Upper lobe of left lung (tissue), 6 donors: ENCODE measurements around the gene AKT1S1. TPM values are rescaled to one million over a fixed set of nuclear protein-coding genes. Genes with fewer than 3 reads are reported as not detected.

ENCODE experiments used
- ATAC-seq, 2 donors: fragments of 200-7000 bp; cut with Tn5 transposase; one replicate each; pipeline ENCODE4 v1.9.1; 2022; ENCODE audit warnings: mild to moderate bottlenecking in 2 of 2, moderate library complexity in 2 of 2; ENCODE audit not compliant: low FRiP score in 2 of 2
- DNase-seq, 2 donors: peaks; one replicate each; pipeline ENCODE4 v3.0.0-alpha.2; 2019 to 2020
- H3K27ac ChIP-seq, 4 donors: fragments of 200-600 bp; sonication (generic); one replicate each; pipeline ENCODE4 v1.5.1; 2016 to 2019
- H3K27me3 ChIP-seq, 4 donors: fragments of 200-600 bp; sonication (generic); one replicate each; pipeline ENCODE4 v1.5.1; 2017 to 2019
- H3K36me3 ChIP-seq, 4 donors: fragments of 200-600 bp; sonication (generic); one replicate each; pipeline ENCODE4 v1.5.1; 2016 to 2019
- H3K4me1 ChIP-seq, 4 donors: fragments of 200-600 bp; sonication (generic); one replicate each; pipeline ENCODE4 v1.5.1; 2018 to 2019
- H3K4me3 ChIP-seq, 4 donors: fragments of 200-600 bp; sonication (generic); one replicate each; pipeline ENCODE4 v1.5.1; 2017 to 2019; ENCODE audit warnings: mild to moderate bottlenecking in 2 of 4, moderate library complexity in 1 of 4
- H3K9me3 ChIP-seq, 4 donors: fragments of 200-600 bp; sonication (generic); one replicate each; pipeline ENCODE4 v1.5.1; 2018 to 2019
- EP300 ChIP-seq, 4 donors: sonication (generic); formaldehyde crosslinking; IDR thresholded peaks; one replicate each; pipeline ENCODE4 v1.5.1; 2017; ENCODE audit warnings: antibody characterized with exemption in 4 of 4, control low read depth in 2 of 4
- POLR2A ChIP-seq, 4 donors: fragments of 450-650 bp; IDR thresholded peaks; one replicate each; pipeline ENCODE4 v1.5.1; 2016 to 2017; ENCODE audit warnings: antibody characterized with exemption in 4 of 4, mild to moderate bottlenecking in 2 of 4
- POLR2AphosphoS5 ChIP-seq, 2 donors: sonication (generic); formaldehyde crosslinking; IDR thresholded peaks; one replicate each; pipeline ENCODE4 v1.5.1; 2017; ENCODE audit warnings: antibody characterized with exemption in 2 of 2
- WGBS, 2 donors: methylation state at CpG; one replicate each; pipeline ENCODE4 v1.1.5; 2017 to 2018; 5-methylcytosine and 5-hydroxymethylcytosine counted together
- total RNA-seq, 6 donors: library from RNA; depleted of rRNA in 4 of 6; stranded (reverse); fragments of >200 nt in 4 of 6; gene quantifications; one replicate each; pipeline versions ENCODE4 v1.1.0 to v1.2.1, GENCODE V29; 2016 to 2021
- TF ChIP-seq, protein P1 (sequence below), 6 experiments: fragments of 450-650 bp in 4 of 6; fragments of 200-600 bp in 2 of 6; sonication (generic) in 2 of 6; IDR thresholded peaks; one replicate each; pipeline ENCODE4 v1.5.1; 2016 to 2019; ENCODE audit warnings: antibody characterized with exemption in 6 of 6
- donor health status: DM: no; HTN: no; CAD: no; lungs with moderate emphysema.
- donor health status: DM: no; HTN: yes; CAD: no; lungs with severe emphysema.

Gene AKT1S1
- total RNA-seq, 6 donors from 2014 or later, result 11.8 to 35.5 (median 25.7) TPM

DNA sequence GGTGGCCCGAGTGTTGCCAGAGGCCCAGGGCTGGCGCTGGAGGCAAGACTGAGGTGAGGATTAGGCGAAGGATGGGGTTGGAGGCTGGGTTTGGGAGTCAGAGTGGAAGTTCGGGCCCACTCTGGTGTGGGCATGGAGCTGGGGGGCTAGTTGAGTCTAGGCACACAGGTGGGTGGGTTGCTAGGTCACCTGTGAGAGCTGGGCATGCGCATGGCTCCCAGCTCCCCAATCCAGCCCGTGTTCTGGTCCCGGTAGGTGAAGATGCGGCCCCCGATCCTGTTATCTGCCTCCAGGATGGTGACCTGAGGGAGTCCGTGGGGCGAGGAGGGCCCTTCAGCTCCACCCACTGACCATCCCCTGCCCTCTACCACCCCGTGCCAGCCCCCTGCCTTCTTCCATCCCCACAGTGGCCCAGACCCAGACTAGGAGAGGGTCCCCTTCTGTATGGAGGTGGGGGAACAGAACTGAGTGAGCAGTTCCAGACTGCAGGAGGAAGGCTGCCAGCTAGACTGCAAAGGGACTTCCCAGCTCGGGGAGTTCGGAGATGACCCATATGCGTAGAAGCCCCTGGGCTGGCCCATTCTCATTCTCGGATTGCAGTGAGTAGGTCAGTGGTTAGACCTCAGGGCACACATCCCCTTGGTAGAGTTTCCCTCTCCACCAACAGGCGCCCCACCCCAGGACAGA, 17.9 kb upstream of the AKT1S1 start:
- no peak overlapping the region for H3K27ac ChIP-seq
- no peak for TF ChIP-seq POLR2AphosphoS5 (IDR thresholded peaks at IDR 0.05)
- TF ChIP-seq, protein P1, sequence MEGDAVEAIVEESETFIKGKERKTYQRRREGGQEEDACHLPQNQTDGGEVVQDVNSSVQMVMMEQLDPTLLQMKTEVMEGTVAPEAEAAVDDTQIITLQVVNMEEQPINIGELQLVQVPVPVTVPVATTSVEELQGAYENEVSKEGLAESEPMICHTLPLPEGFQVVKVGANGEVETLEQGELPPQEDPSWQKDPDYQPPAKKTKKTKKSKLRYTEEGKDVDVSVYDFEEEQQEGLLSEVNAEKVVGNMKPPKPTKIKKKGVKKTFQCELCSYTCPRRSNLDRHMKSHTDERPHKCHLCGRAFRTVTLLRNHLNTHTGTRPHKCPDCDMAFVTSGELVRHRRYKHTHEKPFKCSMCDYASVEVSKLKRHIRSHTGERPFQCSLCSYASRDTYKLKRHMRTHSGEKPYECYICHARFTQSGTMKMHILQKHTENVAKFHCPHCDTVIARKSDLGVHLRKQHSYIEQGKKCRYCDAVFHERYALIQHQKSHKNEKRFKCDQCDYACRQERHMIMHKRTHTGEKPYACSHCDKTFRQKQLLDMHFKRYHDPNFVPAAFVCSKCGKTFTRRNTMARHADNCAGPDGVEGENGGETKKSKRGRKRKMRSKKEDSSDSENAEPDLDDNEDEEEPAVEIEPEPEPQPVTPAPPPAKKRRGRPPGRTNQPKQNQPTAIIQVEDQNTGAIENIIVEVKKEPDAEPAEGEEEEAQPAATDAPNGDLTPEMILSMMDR (IDR thresholded peaks at IDR 0.05), result no peak
- no peak for TF ChIP-seq POLR2A (IDR thresholded peaks at IDR 0.05)
- TF ChIP-seq EP300 (IDR thresholded peaks at IDR 0.05), result no peak
- peaks cover 23 to 29% (median 27%) of the 10 kb centered on the region in 4 donors for H3K4me1 ChIP-seq
- no peaks in the 10 kb centered on the region for H3K9me3 ChIP-seq
- H3K4me3 ChIP-seq, result no peak overlapping the region
- no peaks in the 10 kb centered on the region for H3K36me3 ChIP-seq
- no peak for DNase-seq
- ATAC-seq, result no peak
- 80 to 88% methylated on average over 11 to 17 of the region's 17 CpGs for WGBS, 2 donors
- H3K27me3 ChIP-seq, result peaks cover 0 to 3% (median 0%) of the 10 kb centered on the region in 4 donors

GRCh38 chr19:49894011-49894664, 17.0 kb upstream of the AKT1S1 start:
- Histone ChIP-seq H3K27me3 (peaks cover 0 to 3% (median 0%) of the 10 kb centered on the region in 4 donors), H3K36me3 (peaks cover 0 to 1% (median 0%) of the 10 kb centered on the region in 4 donors), H3K27ac (no peak overlapping the region), H3K9me3 (no peaks in the 10 kb centered on the region), H3K4me3 (no peak overlapping the region), H3K4me1 (peaks cover 27 to 32% (median 31%) of the 10 kb centered on the region in 4 donors)
- ATAC-seq (no peak), DNase-seq (no peak)
- WGBS, 2 donors, result 95 to 98% methylated on average over 16 to 18 of the region's 18 CpGs
- TF ChIP-seq EP300 (IDR thresholded peaks at IDR 0.05), result no peak
- no peak for TF ChIP-seq POLR2AphosphoS5 (IDR thresholded peaks at IDR 0.05)
- TF ChIP-seq, protein P1 (IDR thresholded peaks at IDR 0.05), result no peak
- TF ChIP-seq POLR2A (IDR thresholded peaks at IDR 0.05), result no peak

DNA sequence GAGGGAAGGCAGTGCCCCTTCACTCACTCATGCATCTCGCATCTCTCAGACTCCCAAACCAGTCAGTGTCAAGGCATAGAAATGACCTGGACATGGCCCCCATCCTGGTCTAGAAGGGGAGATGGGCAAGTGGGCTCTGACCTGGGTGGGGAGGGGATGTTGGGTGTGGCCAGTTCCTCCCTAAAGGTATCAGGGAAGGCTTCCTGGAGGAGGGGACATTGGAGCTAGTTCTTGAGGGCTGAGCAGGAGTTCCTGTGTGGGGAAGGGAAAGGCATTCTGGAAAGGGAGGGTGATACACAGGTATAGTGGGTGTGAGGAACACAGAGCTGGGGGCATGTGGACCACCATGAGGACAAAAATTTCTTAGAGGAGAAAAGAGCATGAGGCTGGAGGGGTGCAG, 15.6 kb upstream of the AKT1S1 start:
- WGBS, 2 donors, result 90 to 100% methylated on average over 1 of the region's 1 CpG
- Histone ChIP-seq H3K36me3 (peaks cover 0 to 8% (median 3%) of the 10 kb centered on the region in 4 donors), H3K4me1 (peaks cover 22 to 26% (median 25%) of the 10 kb centered on the region in 4 donors), H3K27ac (no peak overlapping the region), H3K27me3 (peaks cover 0 to 3% (median 0%) of the 10 kb centered on the region in 4 donors), H3K4me3 (no peak overlapping the region), H3K9me3 (no peaks in the 10 kb centered on the region)
- TF ChIP-seq, protein P1 (IDR thresholded peaks at IDR 0.05), result no peak
- no peak for TF ChIP-seq EP300 (IDR thresholded peaks at IDR 0.05)
- no peak for TF ChIP-seq POLR2AphosphoS5 (IDR thresholded peaks at IDR 0.05)
- no peak for TF ChIP-seq POLR2A (IDR thresholded peaks at IDR 0.05)
- DNase-seq (no peak), ATAC-seq (no peak)

- no peak overlapping the region for H3K4me3 ChIP-seq
- peaks cover 10 to 13% (median 13%) of the 10 kb centered on the region in 4 donors for H3K4me1 ChIP-seq
- peaks cover 0 to 9% (median 5%) of the 10 kb centered on the region in 4 donors for H3K36me3 ChIP-seq
- no peak overlapping the region for H3K27ac ChIP-seq
- peaks cover 0 to 3% (median 0%) of the 10 kb centered on the region in 4 donors for H3K27me3 ChIP-seq
- peak in 1 of 2 donors; percentile 56 for DNase-seq
- 85 to 88% methylated on average over 16 to 17 of the region's 17 CpGs for WGBS, 2 donors
- TF ChIP-seq, protein P1 (IDR thresholded peaks at IDR 0.05), result no peak
- TF ChIP-seq POLR2AphosphoS5 (IDR thresholded peaks at IDR 0.05) (no peak), EP300 (IDR thresholded peaks at IDR 0.05) (no peak), POLR2A (IDR thresholded peaks at IDR 0.05) (no peak)
- no peak for ATAC-seq
- no peaks in the 10 kb centered on the region for H3K9me3 ChIP-seq
Observed at GRCh38 chr19:49891393-49891792, 14.2 kb upstream of the AKT1S1 start.
